Stimulated activated CD4-positive, alpha-beta T cell treated with anti-CD3 and anti-CD28 coated beads, TNF-alpha, amount 100 ng/mL, for 24 hours (primary cell): ENCODE measurements around the gene MORN1.
"Not testable (repeated sequence)": the region's sequence is repeated elsewhere in the genome, so short reads cannot be mapped to it uniquely, and the experiment has no call there.

ENCODE experiments used
- DNase-seq, 3 experiments: peaks; one replicate each; pipeline ENCODE4 v3.0.0-alpha.2; 2020; ENCODE audit warnings: low read depth in 3 of 3

Gene MORN1

GRCh38 chr1:2337081-2337480, 54.3 kb downstream of the MORN1 start:
- no peak for DNase-seq

GRCh38 chr1:2336499-2336898, 54.9 kb downstream of the MORN1 start:
- no peak for DNase-seq

- DNase-seq: no peak
Observed at GRCh38 chr1:2335721-2336455, 55.5 kb downstream of the MORN1 start.

GRCh38 chr1:2334883-2335534, 56.3 kb downstream of the MORN1 start:
- no peak for DNase-seq

- DNase-seq: no peak
Observed at GRCh38 chr1:2334366-2334765, 57.0 kb downstream of the MORN1 start.

GRCh38 chr1:2331580-2331979, 59.8 kb downstream of the MORN1 start:
- DNase-seq: not testable (repeated sequence)

- DNase-seq: no peak
Observed at GRCh38 chr1:2331200-2331544, 60.2 kb downstream of the MORN1 start.

GRCh38 chr1:2330519-2331199, 60.7 kb downstream of the MORN1 start:
- no peak for DNase-seq

GRCh38 chr1:2330035-2330434, 61.3 kb downstream of the MORN1 start:
- no peak for DNase-seq

- DNase-seq: no peak
Observed at GRCh38 chr1:2328676-2329455, 62.5 kb downstream of the MORN1 start.

- DNase-seq: no peak
Observed at GRCh38 chr1:2327841-2328240, 63.5 kb downstream of the MORN1 start.

GRCh38 chr1:2327162-2327561, 64.2 kb downstream of the MORN1 start:
- DNase-seq: not testable (repeated sequence)

GRCh38 chr1:2326524-2326923, 64.8 kb downstream of the MORN1 start:
- no peak for DNase-seq

GRCh38 chr1:2324553-2325366, 66.6 kb downstream of the MORN1 start:
- no peak for DNase-seq

GRCh38 chr1:2323451-2323974, 67.8 kb downstream of the MORN1 start:
- no peak for DNase-seq

GRCh38 chr1:2322581-2323211, 68.7 kb downstream of the MORN1 start:
- no peak for DNase-seq

- DNase-seq: no peak
Observed at GRCh38 chr1:2322065-2322571, 69.2 kb downstream of the MORN1 start.

- no peak for DNase-seq
Observed at GRCh38 chr1:2320760-2321667, 70.3 kb downstream of the MORN1 start.

GRCh38 chr1:2320006-2320405, 71.3 kb downstream of the MORN1 start:
- no peak for DNase-seq
